HepG2 (cell line): ENCODE data around the gene RPL3. TPM values are rescaled to one million over a fixed set of nuclear protein-coding genes. Genes with fewer than 3 reads are reported as not detected.
A peak's percentile ranks its signal among the peaks of the same experiment; 100 is the strongest.

Experiments used
- ATF7-NPFF ChIP-seq: sonication (generic); formaldehyde crosslinking; IDR thresholded peaks from 2 replicates; pipeline ENCODE4 v1.8.1; 2023; ENCODE audit warnings: mild to moderate bottlenecking, low read depth, missing genetic modification reagents, moderate library complexity
- ATM ChIP-seq: fragments of 450-650 bp; IDR thresholded peaks from 2 replicates; pipeline ENCODE4 v1.7.1; 2017; ENCODE audit warnings: mild to moderate bottlenecking, borderline replicate concordance
- ELF3 ChIP-seq: IDR thresholded peaks from 2 replicates; pipeline ENCODE4 v1.6.1; 2016; ENCODE audit warnings: missing genetic modification reagents, missing compliant biosample characterization
- FOXP1 ChIP-seq, 2 experiments: fragments of 450-650 bp in 1 of 2; IDR thresholded peaks; 2 replicates each; pipeline ENCODE4 v1.6.1; 2017 to 2018; ENCODE audit warnings: antibody characterized with exemption in 1 of 2
- GATAD1 ChIP-seq: IDR thresholded peaks from 2 replicates; pipeline ENCODE4 v1.6.1; 2016; ENCODE audit warnings: missing genetic modification reagents, missing compliant biosample characterization
- HIVEP1 ChIP-seq: sonication (generic); formaldehyde crosslinking; IDR thresholded peaks from 2 replicates; pipeline ENCODE4 v1.4.0; 2020; ENCODE audit warnings: mild to moderate bottlenecking, missing genetic modification reagents
- KLF12 ChIP-seq: sonication (generic); formaldehyde crosslinking; IDR thresholded peaks from 2 replicates; pipeline ENCODE4 v1.4.0; 2020; ENCODE audit warnings: missing genetic modification reagents, borderline replicate concordance
- MIER3 ChIP-seq: IDR thresholded peaks from 2 replicates; pipeline ENCODE4 v1.6.1; 2016; ENCODE audit warnings: missing compliant biosample characterization, borderline replicate concordance
- MIXL1 ChIP-seq: IDR thresholded peaks from 2 replicates; pipeline ENCODE4 v1.6.1; 2016
- NCOA2 ChIP-seq: sonication (generic); formaldehyde crosslinking; IDR thresholded peaks from 2 replicates; pipeline ENCODE4 v1.8.0; 2022; ENCODE audit warnings: inconsistent platforms
- RCOR2 ChIP-seq: IDR thresholded peaks from 2 replicates; pipeline ENCODE4 v1.6.1; 2016; ENCODE audit warnings: missing biosample characterization, missing genetic modification reagents
- TCF7 ChIP-seq: sonication (generic); IDR thresholded peaks from 2 replicates; pipeline ENCODE4 v1.6.1; 2016; ENCODE audit warnings: antibody characterized with exemption, low read depth
- ZBTB38 ChIP-seq: sonication (generic); formaldehyde crosslinking; IDR thresholded peaks from 2 replicates; pipeline ENCODE4 v1.5.1; 2020; ENCODE audit warnings: mild to moderate bottlenecking, missing genetic modification reagents
- ZKSCAN1 ChIP-seq: fragments of 150-350 bp; IDR thresholded peaks from 2 replicates; pipeline ENCODE4 v1.6.1; 2014; ENCODE audit warnings: low read length
- ZMYM2 ChIP-seq: sonication (generic); formaldehyde crosslinking; IDR thresholded peaks from 2 replicates; pipeline ENCODE4 v1.8.0; 2022; ENCODE audit warnings: mild to moderate bottlenecking, missing genetic modification reagents
- ZNF33B ChIP-seq: sonication (generic); formaldehyde crosslinking; IDR thresholded peaks from 2 replicates; pipeline ENCODE4 v1.5.1; 2020; ENCODE audit warnings: mild to moderate bottlenecking, missing genetic modification reagents
- polyA plus RNA-seq, 8 experiments: library from polyadenylated mRNA; depleted of rRNA in 3 of 8; stranded (reverse) in 7 of 8; unstranded in 1 of 8; fragments of >200 nt; fragmentation: Illumina TruSeq in 4 of 8; extraction: Trizol in 4 of 8; gene quantifications; 2 replicates each; pipeline versions ENCODE4 v1.2.1 to v1.2.3, GENCODE V29; 2011 to 2016; ENCODE audit warnings: low read depth in 4 of 8, missing spikeins in 1 of 8, mixed read lengths in 1 of 8; ENCODE audit not compliant: insufficient read depth in 1 of 8
- total RNA-seq, 5 experiments: library from RNA; depleted of rRNA; stranded (reverse); fragments of >200 nt; fragmentation: Illumina TruSeq; extraction: Trizol; gene quantifications; 2 replicates each; pipeline ENCODE4 v1.2.3, GENCODE V29; 2016; ENCODE audit warnings: low read depth in 1 of 5
- TF ChIP-seq, protein P1 (sequence below): IDR thresholded peaks from 2 replicates; pipeline ENCODE4 v1.6.1; 2016; ENCODE audit warnings: mild to moderate bottlenecking
- TF ChIP-seq, protein P2 (sequence below): IDR thresholded peaks from 2 replicates; pipeline ENCODE4 v1.6.1; 2016; ENCODE audit warnings: low read depth, control low read depth
- TF ChIP-seq, protein P3 (sequence below): IDR thresholded peaks from 2 replicates; pipeline ENCODE4 v1.4.0; 2020; ENCODE audit warnings: mild to moderate bottlenecking, missing genetic modification reagents
- TF ChIP-seq, protein P4 (sequence below): IDR thresholded peaks from 2 replicates; pipeline ENCODE4 v1.6.1; 2016

The RPL3 gene
- total and polyA plus RNA-seq, 2 of the 13 experiments (the other 11 are each of a cell fraction or from before 2014, with no cell fraction given): 1,051 to 3,279 TPM

DNA sequence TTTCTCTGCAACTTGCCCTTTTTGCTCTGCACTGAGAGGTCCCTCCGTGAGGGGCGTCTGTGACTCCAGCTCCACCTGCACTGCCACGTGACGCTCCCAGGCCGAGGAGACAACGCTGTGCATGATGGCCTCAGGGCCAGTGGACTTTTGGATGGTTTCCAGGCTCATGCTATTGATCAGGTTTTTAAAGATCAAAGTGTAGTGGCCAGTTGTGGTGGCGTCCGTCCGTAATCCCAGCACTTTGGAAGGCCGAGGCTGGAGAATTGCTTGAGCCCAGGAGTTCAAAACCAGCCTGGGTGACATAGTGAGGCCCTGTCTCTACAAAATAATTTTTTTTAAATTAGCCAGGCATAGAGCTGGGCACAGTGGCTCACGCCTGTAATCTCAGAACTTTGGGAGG is 16.1 kb downstream of the RPL3 start (continued):
- TF ChIP-seq, protein P1, sequence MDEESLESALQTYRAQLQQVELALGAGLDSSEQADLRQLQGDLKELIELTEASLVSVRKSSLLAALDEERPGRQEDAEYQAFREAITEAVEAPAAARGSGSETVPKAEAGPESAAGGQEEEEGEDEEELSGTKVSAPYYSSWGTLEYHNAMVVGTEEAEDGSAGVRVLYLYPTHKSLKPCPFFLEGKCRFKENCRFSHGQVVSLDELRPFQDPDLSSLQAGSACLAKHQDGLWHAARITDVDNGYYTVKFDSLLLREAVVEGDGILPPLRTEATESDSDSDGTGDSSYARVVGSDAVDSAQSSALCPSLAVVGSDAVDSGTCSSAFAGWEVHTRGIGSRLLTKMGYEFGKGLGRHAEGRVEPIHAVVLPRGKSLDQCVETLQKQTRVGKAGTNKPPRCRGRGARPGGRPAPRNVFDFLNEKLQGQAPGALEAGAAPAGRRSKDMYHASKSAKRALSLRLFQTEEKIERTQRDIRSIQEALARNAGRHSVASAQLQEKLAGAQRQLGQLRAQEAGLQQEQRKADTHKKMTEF (CRISPR knock-in tag): peak; percentile 68
- TF ChIP-seq NCOA2 (CRISPR knock-in tag) (peak; percentile 78), HIVEP1 (peak; percentile 45; the same call in 1 of the 2 replicates), FOXP1 (IDR thresholded peaks at IDR 0.05) (no peak), FOXP1 (CRISPR knock-in tag; IDR thresholded peaks at IDR 0.05) (peak; percentile 56; the same call in 1 of the 2 replicates), MIER3 (CRISPR knock-in tag) (peak; percentile 77; the same call in 1 of the 2 replicates), ATF7-NPFF (CRISPR knock-in tag) (peak; percentile 62; the same call in 1 of the 2 replicates), ZMYM2 (CRISPR knock-in tag) (peak; percentile 96), GATAD1 (CRISPR knock-in tag) (peak; percentile 61), ZKSCAN1 (peak; percentile 46; the same call in 1 of the 2 replicates), TCF7 (peak; percentile 89), MIXL1 (peak; percentile 90), ZNF33B (CRISPR knock-in tag) (no peak), RCOR2 (CRISPR knock-in tag) (peak; percentile 86), ZBTB38 (CRISPR knock-in tag) (peak; percentile 64; the same call in 1 of the 2 replicates), ATM (no peak), ELF3 (CRISPR knock-in tag) (peak; percentile 53), KLF12 (CRISPR knock-in tag) (peak; percentile 54; the same call in 1 of the 2 replicates)
- TF ChIP-seq, protein P2, sequence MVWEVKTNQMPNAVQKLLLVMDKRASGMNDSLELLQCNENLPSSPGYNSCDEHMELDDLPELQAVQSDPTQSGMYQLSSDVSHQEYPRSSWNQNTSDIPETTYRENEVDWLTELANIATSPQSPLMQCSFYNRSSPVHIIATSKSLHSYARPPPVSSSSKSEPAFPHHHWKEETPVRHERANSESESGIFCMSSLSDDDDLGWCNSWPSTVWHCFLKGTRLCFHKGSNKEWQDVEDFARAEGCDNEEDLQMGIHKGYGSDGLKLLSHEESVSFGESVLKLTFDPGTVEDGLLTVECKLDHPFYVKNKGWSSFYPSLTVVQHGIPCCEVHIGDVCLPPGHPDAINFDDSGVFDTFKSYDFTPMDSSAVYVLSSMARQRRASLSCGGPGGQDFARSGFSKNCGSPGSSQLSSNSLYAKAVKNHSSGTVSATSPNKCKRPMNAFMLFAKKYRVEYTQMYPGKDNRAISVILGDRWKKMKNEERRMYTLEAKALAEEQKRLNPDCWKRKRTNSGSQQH (CRISPR knock-in tag): peak; percentile 47; the same call in 1 of the 2 replicates
- TF ChIP-seq, protein P3, sequence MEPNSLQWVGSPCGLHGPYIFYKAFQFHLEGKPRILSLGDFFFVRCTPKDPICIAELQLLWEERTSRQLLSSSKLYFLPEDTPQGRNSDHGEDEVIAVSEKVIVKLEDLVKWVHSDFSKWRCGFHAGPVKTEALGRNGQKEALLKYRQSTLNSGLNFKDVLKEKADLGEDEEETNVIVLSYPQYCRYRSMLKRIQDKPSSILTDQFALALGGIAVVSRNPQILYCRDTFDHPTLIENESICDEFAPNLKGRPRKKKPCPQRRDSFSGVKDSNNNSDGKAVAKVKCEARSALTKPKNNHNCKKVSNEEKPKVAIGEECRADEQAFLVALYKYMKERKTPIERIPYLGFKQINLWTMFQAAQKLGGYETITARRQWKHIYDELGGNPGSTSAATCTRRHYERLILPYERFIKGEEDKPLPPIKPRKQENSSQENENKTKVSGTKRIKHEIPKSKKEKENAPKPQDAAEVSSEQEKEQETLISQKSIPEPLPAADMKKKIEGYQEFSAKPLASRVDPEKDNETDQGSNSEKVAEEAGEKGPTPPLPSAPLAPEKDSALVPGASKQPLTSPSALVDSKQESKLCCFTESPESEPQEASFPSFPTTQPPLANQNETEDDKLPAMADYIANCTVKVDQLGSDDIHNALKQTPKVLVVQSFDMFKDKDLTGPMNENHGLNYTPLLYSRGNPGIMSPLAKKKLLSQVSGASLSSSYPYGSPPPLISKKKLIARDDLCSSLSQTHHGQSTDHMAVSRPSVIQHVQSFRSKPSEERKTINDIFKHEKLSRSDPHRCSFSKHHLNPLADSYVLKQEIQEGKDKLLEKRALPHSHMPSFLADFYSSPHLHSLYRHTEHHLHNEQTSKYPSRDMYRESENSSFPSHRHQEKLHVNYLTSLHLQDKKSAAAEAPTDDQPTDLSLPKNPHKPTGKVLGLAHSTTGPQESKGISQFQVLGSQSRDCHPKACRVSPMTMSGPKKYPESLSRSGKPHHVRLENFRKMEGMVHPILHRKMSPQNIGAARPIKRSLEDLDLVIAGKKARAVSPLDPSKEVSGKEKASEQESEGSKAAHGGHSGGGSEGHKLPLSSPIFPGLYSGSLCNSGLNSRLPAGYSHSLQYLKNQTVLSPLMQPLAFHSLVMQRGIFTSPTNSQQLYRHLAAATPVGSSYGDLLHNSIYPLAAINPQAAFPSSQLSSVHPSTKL (CRISPR knock-in tag): peak; percentile 82
- TF ChIP-seq, protein P4, sequence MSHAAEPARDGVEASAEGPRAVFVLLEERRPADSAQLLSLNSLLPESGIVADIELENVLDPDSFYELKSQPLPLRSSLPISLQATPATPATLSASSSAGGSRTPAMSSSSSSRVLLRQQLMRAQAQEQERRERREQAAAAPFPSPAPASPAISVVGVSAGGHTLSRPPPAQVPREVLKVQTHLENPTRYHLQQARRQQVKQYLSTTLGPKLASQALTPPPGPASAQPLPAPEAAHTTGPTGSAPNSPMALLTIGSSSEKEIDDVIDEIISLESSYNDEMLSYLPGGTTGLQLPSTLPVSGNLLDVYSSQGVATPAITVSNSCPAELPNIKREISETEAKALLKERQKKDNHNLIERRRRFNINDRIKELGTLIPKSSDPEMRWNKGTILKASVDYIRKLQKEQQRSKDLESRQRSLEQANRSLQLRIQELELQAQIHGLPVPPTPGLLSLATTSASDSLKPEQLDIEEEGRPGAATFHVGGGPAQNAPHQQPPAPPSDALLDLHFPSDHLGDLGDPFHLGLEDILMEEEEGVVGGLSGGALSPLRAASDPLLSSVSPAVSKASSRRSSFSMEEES (CRISPR knock-in tag): peak; percentile 95
